Osteoblast (primary cell): ENCODE data around the gene KDM3A. TPM values are rescaled to one million over a fixed set of nuclear protein-coding genes. Genes with fewer than 3 reads are reported as not detected.

Experiments
- DNase-seq: peaks from one replicate; pipeline ENCODE4 v3.0.0; 2011; ENCODE audit warnings: low spot score, mixed read lengths; ENCODE audit not compliant: insufficient read length; ENCODE audit errors: missing footprints
- H2AFZ ChIP-seq: 2 replicates; pipeline ENCODE4 v1.6.0; 2011; ENCODE audit warnings: mild to moderate bottlenecking, low read length
- H3K27ac ChIP-seq: 2 replicates; pipeline ENCODE4 v1.5.1; 2011; ENCODE audit warnings: mild to moderate bottlenecking, low read depth, low read length, moderate library complexity
- H3K27me3 ChIP-seq: 2 replicates; pipeline ENCODE4 v1.6.0; 2012; ENCODE audit warnings: mild to moderate bottlenecking, control low read depth, inconsistent platforms, low read length, moderate library complexity; ENCODE audit not compliant: insufficient read depth
- H3K36me3 ChIP-seq: 2 replicates; pipeline ENCODE4 v1.5.1; 2011; ENCODE audit warnings: mild to moderate bottlenecking, low read length, control low read depth, moderate library complexity; ENCODE audit not compliant: insufficient read depth
- H3K4me1 ChIP-seq: 2 replicates; pipeline ENCODE4 v1.5.1; 2011; ENCODE audit warnings: mild to moderate bottlenecking, low read length, control low read depth, moderate library complexity; ENCODE audit not compliant: insufficient read depth
- H3K4me2 ChIP-seq: 2 replicates; pipeline ENCODE4 v1.6.0; 2011; ENCODE audit warnings: mild to moderate bottlenecking, low read length; ENCODE audit not compliant: insufficient read depth
- H3K4me3 ChIP-seq: fragments of 200-600 bp; sonication (generic); 3 replicates; pipeline ENCODE4 v1.5.1; 2012; ENCODE audit warnings: mild to moderate bottlenecking, low read length, inconsistent platforms; ENCODE audit not compliant: insufficient read depth
- H3K79me2 ChIP-seq: 2 replicates; pipeline ENCODE4 v1.6.0; 2012; ENCODE audit warnings: mild to moderate bottlenecking, low read length, control low read depth, inconsistent platforms; ENCODE audit not compliant: insufficient read depth
- H3K9me3 ChIP-seq: 2 replicates; pipeline ENCODE4 v1.5.1; 2011; ENCODE audit warnings: low read depth, low read length, control low read depth
- H4K20me1 ChIP-seq: 2 replicates; pipeline ENCODE4 v1.6.0; 2012; ENCODE audit warnings: mild to moderate bottlenecking, low read length, control low read depth; ENCODE audit not compliant: insufficient read depth
- total RNA-seq: library from RNA; depleted of rRNA; stranded (reverse); fragments of >200 nt; gene quantifications from 2 replicates; pipeline ENCODE4 v1.2.3, GENCODE V29; 2012
- TF ChIP-seq, protein P1 (sequence below): IDR thresholded peaks from 2 replicates; pipeline ENCODE4 v1.5.1; 2011; ENCODE audit warnings: mild to moderate bottlenecking, low read depth, low read length, moderate library complexity; ENCODE audit errors: extremely low read depth

Gene KDM3A
- total RNA-seq, 1 donor, result 36.9 TPM

DNA sequence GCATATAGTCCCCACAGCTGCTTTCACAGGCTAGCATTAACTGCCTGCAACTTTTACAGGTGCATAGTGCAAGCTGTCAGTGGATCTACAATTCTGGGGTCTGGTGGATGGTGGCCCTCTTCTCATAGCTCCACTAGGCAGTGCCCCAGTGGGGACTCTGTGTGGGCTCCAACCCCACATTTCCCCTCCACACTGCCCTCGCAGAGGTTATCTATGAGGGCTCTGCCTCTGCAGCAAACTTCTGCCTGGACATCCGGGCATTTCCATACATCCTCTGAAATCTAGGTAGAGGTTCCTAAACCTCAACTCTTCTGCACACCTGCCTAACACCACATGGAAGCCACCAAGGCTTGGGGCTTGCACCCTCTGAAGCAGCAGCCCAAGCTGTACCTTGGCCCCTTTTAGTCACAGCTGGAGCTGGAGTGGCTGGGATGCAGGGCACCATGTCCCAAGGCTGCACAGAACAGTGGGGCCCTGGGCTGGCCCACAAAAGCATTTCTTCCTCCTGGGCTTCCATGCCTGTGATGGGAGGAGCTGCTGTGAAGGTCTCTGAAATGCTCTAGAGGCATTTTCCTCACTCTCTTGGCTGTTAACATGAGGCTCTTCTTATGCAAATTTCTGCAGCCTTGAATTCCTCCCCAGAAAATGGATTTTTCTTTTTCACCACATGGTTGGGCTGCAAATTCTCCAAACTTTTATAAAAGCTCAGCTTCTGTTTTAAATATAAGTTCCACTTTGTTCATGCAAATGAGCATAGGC lies 59.3 kb downstream of the KDM3A start:
- Histone ChIP-seq H3K27ac (no peak overlapping the region), H4K20me1 (no peaks in the 10 kb centered on the region), H3K9me3 (peaks cover 3% of the 10 kb centered on the region), H3K79me2 (no peaks in the 10 kb centered on the region), H3K27me3 (no peaks in the 10 kb centered on the region), H3K4me3 (no peak overlapping the region), H3K4me2 (no peak overlapping the region), H3K4me1 (no peaks in the 10 kb centered on the region), H2AFZ (no peak overlapping the region), H3K36me3 (peaks cover 41% of the 10 kb centered on the region)
- TF ChIP-seq, protein P1, sequence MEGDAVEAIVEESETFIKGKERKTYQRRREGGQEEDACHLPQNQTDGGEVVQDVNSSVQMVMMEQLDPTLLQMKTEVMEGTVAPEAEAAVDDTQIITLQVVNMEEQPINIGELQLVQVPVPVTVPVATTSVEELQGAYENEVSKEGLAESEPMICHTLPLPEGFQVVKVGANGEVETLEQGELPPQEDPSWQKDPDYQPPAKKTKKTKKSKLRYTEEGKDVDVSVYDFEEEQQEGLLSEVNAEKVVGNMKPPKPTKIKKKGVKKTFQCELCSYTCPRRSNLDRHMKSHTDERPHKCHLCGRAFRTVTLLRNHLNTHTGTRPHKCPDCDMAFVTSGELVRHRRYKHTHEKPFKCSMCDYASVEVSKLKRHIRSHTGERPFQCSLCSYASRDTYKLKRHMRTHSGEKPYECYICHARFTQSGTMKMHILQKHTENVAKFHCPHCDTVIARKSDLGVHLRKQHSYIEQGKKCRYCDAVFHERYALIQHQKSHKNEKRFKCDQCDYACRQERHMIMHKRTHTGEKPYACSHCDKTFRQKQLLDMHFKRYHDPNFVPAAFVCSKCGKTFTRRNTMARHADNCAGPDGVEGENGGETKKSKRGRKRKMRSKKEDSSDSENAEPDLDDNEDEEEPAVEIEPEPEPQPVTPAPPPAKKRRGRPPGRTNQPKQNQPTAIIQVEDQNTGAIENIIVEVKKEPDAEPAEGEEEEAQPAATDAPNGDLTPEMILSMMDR, result no peak
- no peak for DNase-seq

DNA sequence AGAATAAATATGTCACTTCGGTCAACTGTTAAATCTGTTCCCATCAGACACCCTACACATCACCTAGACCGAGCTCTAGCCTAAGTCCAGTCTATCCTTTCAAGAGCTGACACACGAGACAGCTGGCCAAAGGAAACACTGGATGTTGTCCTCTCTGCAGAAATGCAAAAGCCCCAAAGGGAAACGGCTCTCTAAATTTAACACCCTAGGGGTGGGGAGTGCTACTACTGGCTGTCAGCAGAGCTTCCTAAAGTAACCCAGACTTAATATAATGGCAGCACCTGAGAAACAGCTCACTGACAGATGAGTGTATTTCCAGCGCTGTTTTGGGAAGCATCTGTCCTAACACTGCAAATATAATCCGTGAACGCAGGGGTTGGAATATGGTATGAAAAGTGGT lies 66.4 kb downstream of the KDM3A start:
- Histone ChIP-seq H3K4me3 (no peak overlapping the region), H3K4me2 (no peak overlapping the region), H3K27me3 (no peaks in the 10 kb centered on the region), H2AFZ (no peak overlapping the region), H3K4me1 (no peaks in the 10 kb centered on the region), H3K27ac (no peak overlapping the region), H3K79me2 (no peaks in the 10 kb centered on the region), H3K9me3 (no peaks in the 10 kb centered on the region), H4K20me1 (peaks cover 2% of the 10 kb centered on the region), H3K36me3 (peaks cover 24% of the 10 kb centered on the region)
- no peak for DNase-seq
- TF ChIP-seq, protein P1, result no peak

GRCh38 chr2:86510436-86510933 lies 69.3 kb downstream of the KDM3A start:
- DNase-seq, result no peak
- no peak overlapping the region for H3K4me3 ChIP-seq
- H3K9me3 ChIP-seq, result no peaks in the 10 kb centered on the region
- no peaks in the 10 kb centered on the region for H3K79me2 ChIP-seq
- H3K4me2 ChIP-seq, result no peak overlapping the region
- H2AFZ ChIP-seq, result no peak overlapping the region
- no peak overlapping the region for H3K27ac ChIP-seq
- TF ChIP-seq, protein P1, result no peak
- no peaks in the 10 kb centered on the region for H3K27me3 ChIP-seq
- peaks cover 2% of the 10 kb centered on the region for H4K20me1 ChIP-seq
- H3K4me1 ChIP-seq, result no peaks in the 10 kb centered on the region
- H3K36me3 ChIP-seq, result peaks cover 15% of the 10 kb centered on the region

GRCh38 chr2:86512034-86512433 lies 70.9 kb downstream of the KDM3A start:
- Histone ChIP-seq H3K4me2 (no peak overlapping the region), H3K79me2 (no peaks in the 10 kb centered on the region), H3K9me3 (no peaks in the 10 kb centered on the region), H3K4me3 (no peak overlapping the region), H2AFZ (no peak overlapping the region), H3K27ac (no peak overlapping the region), H3K4me1 (no peaks in the 10 kb centered on the region), H3K36me3 (peaks cover 11% of the 10 kb centered on the region), H3K27me3 (no peaks in the 10 kb centered on the region), H4K20me1 (peaks cover 2% of the 10 kb centered on the region)
- TF ChIP-seq, protein P1, result no peak
- no peak for DNase-seq
